K562 (cell line): ENCODE results near the gene IQCN. TPM values are rescaled to one million over a fixed set of nuclear protein-coding genes. Genes with fewer than 3 reads are reported as not detected.
A peak's percentile ranks its signal among the peaks of the same experiment; 100 is the strongest.

Source experiments
- ADNP ChIP-seq: fragments of 200-800 bp; sonication (Bioruptor generic); IDR thresholded peaks from 2 replicates; pipeline ENCODE4 v1.6.1; 2016; ENCODE audit warnings: missing genetic modification characterization, missing compliant biosample characterization
- ASH1L ChIP-seq: fragments of 450-650 bp; IDR thresholded peaks from 2 replicates; pipeline ENCODE4 v1.6.1; 2018; ENCODE audit warnings: borderline replicate concordance, mild to moderate bottlenecking, low read depth; ENCODE audit not compliant: partially characterized antibody
- COPS2 ChIP-seq: fragments of 450-650 bp; conservative IDR thresholded peaks from 2 replicates; pipeline ENCODE4 v1.6.1; 2016; ENCODE audit warnings: mild to moderate bottlenecking, moderate library complexity
- GATAD2B ChIP-seq: fragments of 450-650 bp; IDR thresholded peaks from 2 replicates; pipeline ENCODE4 v1.6.1; 2017; ENCODE audit warnings: mild to moderate bottlenecking, borderline replicate concordance
- KLF1 ChIP-seq: fragments of 450-650 bp; IDR thresholded peaks from 2 replicates; pipeline ENCODE4 v1.6.1; 2016; ENCODE audit warnings: missing genetic modification characterization, missing compliant biosample characterization
- MTA2 ChIP-seq: fragments of 450-650 bp; IDR thresholded peaks from 2 replicates; pipeline ENCODE4 v1.6.1; 2016; ENCODE audit warnings: low read depth
- NCOR1 ChIP-seq: fragments of 450-650 bp; IDR thresholded peaks from 2 replicates; pipeline ENCODE4 v1.6.1; 2016; ENCODE audit warnings: mild to moderate bottlenecking, moderate library complexity
- PHB ChIP-seq: fragments of 250-450 bp; sonication (Bioruptor Pico); IDR thresholded peaks from 2 replicates; pipeline ENCODE4 v1.5.0; 2021
- PHF21A ChIP-seq: fragments of 450-650 bp; IDR thresholded peaks from 2 replicates; pipeline ENCODE4 v1.6.1; 2017; ENCODE audit warnings: low read depth, borderline replicate concordance
- PHF8 ChIP-seq: fragments of 200-600 bp; sonication (generic); IDR thresholded peaks from 2 replicates; pipeline ENCODE4 v1.6.1; 2012; ENCODE audit warnings: mixed run types, mild to moderate bottlenecking, inconsistent platforms, low read length, moderate library complexity, borderline replicate concordance
- SMARCB1 ChIP-seq: IDR thresholded peaks from 2 replicates; pipeline ENCODE4 v1.6.1; 2011; ENCODE audit warnings: improper control_type of control experiment, low read depth; ENCODE audit not compliant: insufficient read length
- TCF7L2 ChIP-seq: fragments of 150-350 bp; IDR thresholded peaks from 2 replicates; pipeline ENCODE4 v1.6.1; 2016; ENCODE audit warnings: low read depth, mild to moderate bottlenecking, low read length, moderate library complexity
- TCFL5 ChIP-seq: fragments of 250-450 bp; sonication (Bioruptor Pico); conservative IDR thresholded peaks from 2 replicates; pipeline ENCODE4 v1.6.1; 2021; ENCODE audit warnings: mild to moderate bottlenecking, moderate library complexity, matching md5 sums
- U2AF2 ChIP-seq: fragments of 200-400 bp; formaldehyde crosslinking; optimal IDR thresholded peaks from 2 replicates; pipeline ENCODE3; 2017; ENCODE audit warnings: low read depth, mild to moderate bottlenecking, low read length
- ZFPM2 ChIP-seq: fragments of 250-450 bp; sonication (Bioruptor Pico); IDR thresholded peaks from 2 replicates; pipeline ENCODE4 v1.5.1; 2022; ENCODE audit warnings: mild to moderate bottlenecking
- ZNF696 ChIP-seq: fragments of 250-450 bp; sonication (Bioruptor Pico); conservative IDR thresholded peaks from 2 replicates; pipeline ENCODE4 v1.4.0; 2020; ENCODE audit warnings: mild to moderate bottlenecking, moderate library complexity
- polyA plus RNA-seq, 8 experiments: library from polyadenylated mRNA; depleted of rRNA in 4 of 8; stranded (reverse) in 5 of 8; unstranded in 3 of 8; fragments of >200 nt; fragmentation: Nextera tagmentation in 2 of 8; fragmentation: Illumina TruSeq in 1 of 8; extraction: Ambion mirVana in 2 of 8; extraction: Trizol in 1 of 8; gene quantifications; 2 replicates each; pipeline versions ENCODE4 v1.2.1 to v1.2.3, GENCODE V29; 2011 to 2014; ENCODE audit warnings: inconsistent platforms in 1 of 8, missing spikeins in 1 of 8
- total RNA-seq, 7 experiments: library from RNA; depleted of rRNA in 6 of 7; stranded (reverse); fragments of >200 nt in 6 of 7; fragmentation: Illumina TruSeq in 2 of 7; extraction: Trizol in 2 of 7; gene quantifications; 2 replicates each; pipeline versions ENCODE4 v1.2.1 to v1.2.3, GENCODE V29; 2011 to 2021; ENCODE audit warnings: low replicate concordance in 1 of 7
- TF ChIP-seq, protein P1 (sequence below), 2 experiments: IDR thresholded peaks in 1 of 2; conservative IDR thresholded peaks in 1 of 2; 2 replicates each; pipeline ENCODE4 v1.6.1; 2016; ENCODE audit warnings: low read depth in 2 of 2, mild to moderate bottlenecking in 1 of 2, missing compliant biosample characterization in 1 of 2, missing genetic modification characterization in 1 of 2, moderate library complexity in 1 of 2
- TF ChIP-seq, protein P2 (sequence below): sonication (generic); formaldehyde crosslinking; IDR thresholded peaks from 2 replicates; pipeline ENCODE4 v1.8.0; 2023; ENCODE audit warnings: missing genetic modification reagents, mild to moderate bottlenecking, borderline replicate concordance

IQCN gene
- total and polyA plus RNA-seq, 9 of the 15 experiments (the other 6 are each of a cell fraction or from before 2014, with no cell fraction given): 0.01 to 0.07 (median 0.04) TPM; not detected in 3

DNA sequence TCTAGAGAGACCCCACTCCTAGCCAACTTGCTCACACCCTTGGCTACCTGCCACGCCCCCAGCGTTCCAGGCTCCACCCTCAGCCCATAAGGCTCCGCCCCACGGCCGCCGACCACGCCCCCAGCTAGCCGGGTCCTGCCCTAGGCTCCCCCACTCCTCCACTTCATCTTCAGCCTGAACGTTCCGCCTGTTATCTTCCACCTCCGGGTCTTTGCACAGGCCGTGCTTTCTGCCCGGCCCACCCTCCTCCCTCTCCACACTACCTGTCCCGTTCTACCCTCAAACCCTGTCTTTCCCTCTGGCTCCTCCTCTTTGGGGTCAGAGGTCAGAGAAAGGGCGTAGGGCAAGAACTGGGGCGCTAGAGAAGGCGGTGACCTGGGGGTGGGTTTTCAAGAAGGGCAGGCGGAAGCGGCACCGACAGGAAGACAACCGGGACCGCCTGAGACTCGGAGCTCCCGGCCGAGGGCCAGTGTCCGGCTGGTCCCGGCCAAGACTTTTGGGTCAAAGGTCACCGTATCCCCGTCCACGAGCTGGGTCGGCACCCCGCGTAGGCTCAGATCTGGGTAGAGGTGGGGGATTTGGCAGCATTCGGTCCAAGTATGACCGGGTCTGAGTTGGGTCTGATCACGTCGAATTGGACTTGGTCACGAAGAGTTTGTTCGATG lies 50.3 kb downstream of the IQCN start (continued):
- no peak for TF ChIP-seq ZFPM2 (CRISPR knock-in tag)
- TF ChIP-seq PHF21A: peak; percentile 60; the same call in 1 of the 2 replicates
- no peak for TF ChIP-seq ADNP
- TF ChIP-seq TCFL5 (CRISPR knock-in tag): no peak
- TF ChIP-seq NCOR1: peak; percentile 51; the same call in 1 of the 2 replicates
- TF ChIP-seq SMARCB1: no peak
- no peak for TF ChIP-seq ASH1L
- TF ChIP-seq TCF7L2: no peak
- peak; percentile 84; the same call in 1 of the 2 replicates for TF ChIP-seq KLF1 (tag)
- no peak for TF ChIP-seq COPS2
- no peak for TF ChIP-seq U2AF2
- TF ChIP-seq ZNF696 (CRISPR knock-in tag): no peak
- TF ChIP-seq, protein P1, sequence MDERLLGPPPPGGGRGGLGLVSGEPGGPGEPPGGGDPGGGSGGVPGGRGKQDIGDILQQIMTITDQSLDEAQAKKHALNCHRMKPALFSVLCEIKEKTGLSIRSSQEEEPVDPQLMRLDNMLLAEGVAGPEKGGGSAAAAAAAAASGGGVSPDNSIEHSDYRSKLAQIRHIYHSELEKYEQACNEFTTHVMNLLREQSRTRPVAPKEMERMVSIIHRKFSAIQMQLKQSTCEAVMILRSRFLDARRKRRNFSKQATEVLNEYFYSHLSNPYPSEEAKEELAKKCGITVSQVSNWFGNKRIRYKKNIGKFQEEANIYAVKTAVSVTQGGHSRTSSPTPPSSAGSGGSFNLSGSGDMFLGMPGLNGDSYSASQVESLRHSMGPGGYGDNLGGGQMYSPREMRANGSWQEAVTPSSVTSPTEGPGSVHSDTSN (CRISPR knock-in tag; IDR thresholded peaks at IDR 0.05; ENCODE audit: low read depth): no peak
- TF ChIP-seq, protein P1 (tag; conservative IDR thresholded peaks at IDR 0.05; ENCODE audit: low read depth): no peak
- no peak for TF ChIP-seq PHB (CRISPR knock-in tag)
- no peak for TF ChIP-seq GATAD2B
- TF ChIP-seq, protein P2, sequence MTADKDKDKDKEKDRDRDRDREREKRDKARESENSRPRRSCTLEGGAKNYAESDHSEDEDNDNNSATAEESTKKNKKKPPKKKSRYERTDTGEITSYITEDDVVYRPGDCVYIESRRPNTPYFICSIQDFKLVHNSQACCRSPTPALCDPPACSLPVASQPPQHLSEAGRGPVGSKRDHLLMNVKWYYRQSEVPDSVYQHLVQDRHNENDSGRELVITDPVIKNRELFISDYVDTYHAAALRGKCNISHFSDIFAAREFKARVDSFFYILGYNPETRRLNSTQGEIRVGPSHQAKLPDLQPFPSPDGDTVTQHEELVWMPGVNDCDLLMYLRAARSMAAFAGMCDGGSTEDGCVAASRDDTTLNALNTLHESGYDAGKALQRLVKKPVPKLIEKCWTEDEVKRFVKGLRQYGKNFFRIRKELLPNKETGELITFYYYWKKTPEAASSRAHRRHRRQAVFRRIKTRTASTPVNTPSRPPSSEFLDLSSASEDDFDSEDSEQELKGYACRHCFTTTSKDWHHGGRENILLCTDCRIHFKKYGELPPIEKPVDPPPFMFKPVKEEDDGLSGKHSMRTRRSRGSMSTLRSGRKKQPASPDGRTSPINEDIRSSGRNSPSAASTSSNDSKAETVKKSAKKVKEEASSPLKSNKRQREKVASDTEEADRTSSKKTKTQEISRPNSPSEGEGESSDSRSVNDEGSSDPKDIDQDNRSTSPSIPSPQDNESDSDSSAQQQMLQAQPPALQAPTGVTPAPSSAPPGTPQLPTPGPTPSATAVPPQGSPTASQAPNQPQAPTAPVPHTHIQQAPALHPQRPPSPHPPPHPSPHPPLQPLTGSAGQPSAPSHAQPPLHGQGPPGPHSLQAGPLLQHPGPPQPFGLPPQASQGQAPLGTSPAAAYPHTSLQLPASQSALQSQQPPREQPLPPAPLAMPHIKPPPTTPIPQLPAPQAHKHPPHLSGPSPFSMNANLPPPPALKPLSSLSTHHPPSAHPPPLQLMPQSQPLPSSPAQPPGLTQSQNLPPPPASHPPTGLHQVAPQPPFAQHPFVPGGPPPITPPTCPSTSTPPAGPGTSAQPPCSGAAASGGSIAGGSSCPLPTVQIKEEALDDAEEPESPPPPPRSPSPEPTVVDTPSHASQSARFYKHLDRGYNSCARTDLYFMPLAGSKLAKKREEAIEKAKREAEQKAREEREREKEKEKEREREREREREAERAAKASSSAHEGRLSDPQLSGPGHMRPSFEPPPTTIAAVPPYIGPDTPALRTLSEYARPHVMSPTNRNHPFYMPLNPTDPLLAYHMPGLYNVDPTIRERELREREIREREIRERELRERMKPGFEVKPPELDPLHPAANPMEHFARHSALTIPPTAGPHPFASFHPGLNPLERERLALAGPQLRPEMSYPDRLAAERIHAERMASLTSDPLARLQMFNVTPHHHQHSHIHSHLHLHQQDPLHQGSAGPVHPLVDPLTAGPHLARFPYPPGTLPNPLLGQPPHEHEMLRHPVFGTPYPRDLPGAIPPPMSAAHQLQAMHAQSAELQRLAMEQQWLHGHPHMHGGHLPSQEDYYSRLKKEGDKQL (CRISPR knock-in tag): no peak
- TF ChIP-seq MTA2: peak; percentile 88
- TF ChIP-seq PHF8: peak; percentile 74; the same call in 1 of the 2 replicates
